K562 (cell line): ENCODE measurements around the gene TRMT2A. TPM values are rescaled to one million over a fixed set of nuclear protein-coding genes. Genes with fewer than 3 reads are reported as not detected.

Experiments used
- DDX20 ChIP-seq: fragments of 450-650 bp; IDR thresholded peaks from 2 replicates; pipeline ENCODE4 v1.6.1; 2016; ENCODE audit warnings: missing genetic modification characterization, low read depth, mild to moderate bottlenecking, missing compliant biosample characterization, moderate library complexity
- FOXA1 ChIP-seq: fragments of 450-650 bp; IDR thresholded peaks from 2 replicates; pipeline ENCODE4 v1.6.1; 2016; ENCODE audit warnings: mild to moderate bottlenecking, borderline replicate concordance
- HMGXB4 ChIP-seq: sonication (generic); formaldehyde crosslinking; IDR thresholded peaks from 2 replicates; pipeline ENCODE4 v1.8.1; 2023; ENCODE audit warnings: mild to moderate bottlenecking, missing genetic modification reagents
- HSF4 ChIP-seq: fragments of 250-450 bp; sonication (Bioruptor Pico); IDR thresholded peaks from 2 replicates; pipeline ENCODE4 v2.1.2; 2022; ENCODE audit warnings: mild to moderate bottlenecking, moderate library complexity, borderline replicate concordance
- KLF16 ChIP-seq: IDR thresholded peaks from 2 replicates; pipeline ENCODE4 v1.6.1; 2016; ENCODE audit warnings: antibody characterized with exemption
- MGA ChIP-seq: fragments of 450-650 bp; IDR thresholded peaks from 2 replicates; pipeline ENCODE4 v1.6.1; 2016; ENCODE audit warnings: mild to moderate bottlenecking, moderate library complexity
- MTA2 ChIP-seq: fragments of 450-650 bp; IDR thresholded peaks from 2 replicates; pipeline ENCODE4 v1.6.1; 2016; ENCODE audit warnings: low read depth
- NEUROD1 ChIP-seq: fragments of 150-350 bp; IDR thresholded peaks from 2 replicates; pipeline ENCODE4 v1.6.1; 2014; ENCODE audit warnings: borderline replicate concordance, low read length, low read depth; ENCODE audit not compliant: partially characterized antibody
- ZNF140 ChIP-seq: fragments of 250-450 bp; sonication (Bioruptor Pico); IDR thresholded peaks from 2 replicates; pipeline ENCODE4 v1.8.0; 2021; ENCODE audit warnings: moderate library complexity, mild to moderate bottlenecking, inconsistent platforms
- ZNF77 ChIP-seq: fragments of 250-450 bp; sonication (Bioruptor Pico); IDR thresholded peaks from 2 replicates; pipeline ENCODE4 v1.5.0; 2020
- ZNF778 ChIP-seq: fragments of 450-650 bp; formaldehyde crosslinking; IDR thresholded peaks from 2 replicates; pipeline ENCODE4 v1.4.0; 2020; ENCODE audit warnings: mild to moderate bottlenecking, moderate library complexity
- polyA plus RNA-seq, 8 experiments: library from polyadenylated mRNA; depleted of rRNA in 4 of 8; stranded (reverse) in 5 of 8; unstranded in 3 of 8; fragments of >200 nt; fragmentation: Nextera tagmentation in 2 of 8; fragmentation: Illumina TruSeq in 1 of 8; extraction: Ambion mirVana in 2 of 8; extraction: Trizol in 1 of 8; gene quantifications; 2 replicates each; pipeline versions ENCODE4 v1.2.1 to v1.2.3, GENCODE V29; 2011 to 2014; ENCODE audit warnings: inconsistent platforms in 1 of 8, missing spikeins in 1 of 8
- total RNA-seq, 7 experiments: library from RNA; depleted of rRNA in 6 of 7; stranded (reverse); fragments of >200 nt in 6 of 7; fragmentation: Illumina TruSeq in 2 of 7; extraction: Trizol in 2 of 7; gene quantifications; 2 replicates each; pipeline versions ENCODE4 v1.2.1 to v1.2.3, GENCODE V29; 2011 to 2021; ENCODE audit warnings: low replicate concordance in 1 of 7
- TF ChIP-seq, protein P1 (sequence below): fragments of 250-450 bp; sonication (Bioruptor Pico); IDR thresholded peaks from 2 replicates; pipeline ENCODE4 v1.9.0; 2021; ENCODE audit warnings: mild to moderate bottlenecking

Gene TRMT2A
- total and polyA plus RNA-seq, 9 of the 15 experiments (the other 6 are each of a cell fraction or from before 2014, with no cell fraction given) = 1.6 to 265 (median 140) TPM

GRCh38 chr22:20131859-20132685 lies 15.0 kb upstream of the TRMT2A start (continued):
- TF ChIP-seq HSF4 (CRISPR knock-in tag) (peak; percentile 33; the same call in 1 of the 2 replicates), FOXA1 (no peak), MGA (no peak), HMGXB4 (CRISPR knock-in tag) (no peak; the same call in 1 of the 2 replicates), DDX20 (tag) (no peak), NEUROD1 (peak; percentile 31), KLF16 (no peak), ZNF77 (CRISPR knock-in tag) (no peak), MTA2 (no peak), ZNF778 (CRISPR knock-in tag) (no peak), ZNF140 (CRISPR knock-in tag) (no peak)
- TF ChIP-seq, protein P1, sequence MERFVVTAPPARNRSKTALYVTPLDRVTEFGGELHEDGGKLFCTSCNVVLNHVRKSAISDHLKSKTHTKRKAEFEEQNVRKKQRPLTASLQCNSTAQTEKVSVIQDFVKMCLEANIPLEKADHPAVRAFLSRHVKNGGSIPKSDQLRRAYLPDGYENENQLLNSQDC (CRISPR knock-in tag) = no peak
